WERI-Rb-1 (cell line): ENCODE measurements around the gene CT47A7.
"Not testable (repeated sequence)": the region's sequence is repeated elsewhere in the genome, so short reads cannot be mapped to it uniquely, and the experiment has no call there.

Source experiments
- DNase-seq: peaks from one replicate; pipeline ENCODE4 v3.0.0-alpha.2; 2020
- H3K27ac ChIP-seq: fragments of 250-450 bp; sonication (Bioruptor Pico); 2 replicates; pipeline ENCODE4 v1.5.1; 2020; ENCODE audit warnings: mild to moderate bottlenecking, moderate library complexity
- H3K27me3 ChIP-seq: fragments of 250-450 bp; sonication (Bioruptor Pico); 2 replicates; pipeline ENCODE4 v1.5.1; 2021; ENCODE audit warnings: mild to moderate bottlenecking, low read depth, moderate library complexity; ENCODE audit not compliant: insufficient read depth, severe bottlenecking
- H3K36me3 ChIP-seq: fragments of 250-450 bp; sonication (Bioruptor Pico); 2 replicates; pipeline ENCODE4 v1.5.1; 2020; ENCODE audit warnings: mild to moderate bottlenecking, moderate library complexity
- H3K4me3 ChIP-seq: 2 replicates; pipeline ENCODE4 v1.5.1; 2011; ENCODE audit warnings: low read depth, mild to moderate bottlenecking, control low read depth, low read length
- H3K9me3 ChIP-seq: fragments of 250-450 bp; sonication (Bioruptor Pico); 2 replicates; pipeline ENCODE4 v1.5.1; 2021; ENCODE audit warnings: mild to moderate bottlenecking, moderate library complexity; ENCODE audit not compliant: severe bottlenecking
- CTCF ChIP-seq: IDR thresholded peaks from 2 replicates; pipeline ENCODE4 v1.5.1; 2011; ENCODE audit warnings: low read depth, mild to moderate bottlenecking, control low read depth, inconsistent platforms, low read length

CT47A7 gene

GRCh38 chrX:120956500-120956899 is at the start of gene CT47A7:
CT47A7 (minus strand) TSS chrX:120956600; CDS start chrX:120956345, 255 bp downstream.
- DNase-seq, H3K27ac ChIP-seq, H3K9me3 ChIP-seq, H3K4me3 ChIP-seq, H3K27me3 ChIP-seq, H3K36me3 ChIP-seq: not testable (repeated sequence)

- no peaks in the 10 kb centered on the region for H3K9me3 ChIP-seq
- TF ChIP-seq CTCF: no peak
- H3K27ac ChIP-seq: no peak overlapping the region
- H3K36me3 ChIP-seq: no peaks in the 10 kb centered on the region
- H3K4me3 ChIP-seq: no peak overlapping the region
- DNase-seq: no peak
- H3K27me3 ChIP-seq: peaks cover 34% of the 10 kb centered on the region
Measured at GRCh38 chrX:121000589-121000988, 44.2 kb upstream of the CT47A7 start.

GRCh38 chrX:120999413-120999812 is 43.0 kb upstream of the CT47A7 start:
- Histone ChIP-seq H3K36me3 (no peaks in the 10 kb centered on the region), H3K9me3 (no peaks in the 10 kb centered on the region), H3K27me3 (peaks cover 38% of the 10 kb centered on the region), H3K27ac (no peak overlapping the region), H3K4me3 (no peak overlapping the region)
- no peak for DNase-seq
- no peak for TF ChIP-seq CTCF

- not testable (repeated sequence) for H3K4me3 ChIP-seq, DNase-seq, H3K9me3 ChIP-seq, H3K27ac ChIP-seq, H3K36me3 ChIP-seq
- peaks cover 28% of the 10 kb centered on the region for H3K27me3 ChIP-seq
Measured at GRCh38 chrX:120985660-120986059, 29.3 kb upstream of the CT47A7 start, which contains the start of gene CT47A1. CT47A1 (minus strand) TSS chrX:120985760; CDS start chrX:120985529, 231 bp downstream.
